Measurements from ENCODE around the gene ZNF438.

Gene ZNF438

DNA sequence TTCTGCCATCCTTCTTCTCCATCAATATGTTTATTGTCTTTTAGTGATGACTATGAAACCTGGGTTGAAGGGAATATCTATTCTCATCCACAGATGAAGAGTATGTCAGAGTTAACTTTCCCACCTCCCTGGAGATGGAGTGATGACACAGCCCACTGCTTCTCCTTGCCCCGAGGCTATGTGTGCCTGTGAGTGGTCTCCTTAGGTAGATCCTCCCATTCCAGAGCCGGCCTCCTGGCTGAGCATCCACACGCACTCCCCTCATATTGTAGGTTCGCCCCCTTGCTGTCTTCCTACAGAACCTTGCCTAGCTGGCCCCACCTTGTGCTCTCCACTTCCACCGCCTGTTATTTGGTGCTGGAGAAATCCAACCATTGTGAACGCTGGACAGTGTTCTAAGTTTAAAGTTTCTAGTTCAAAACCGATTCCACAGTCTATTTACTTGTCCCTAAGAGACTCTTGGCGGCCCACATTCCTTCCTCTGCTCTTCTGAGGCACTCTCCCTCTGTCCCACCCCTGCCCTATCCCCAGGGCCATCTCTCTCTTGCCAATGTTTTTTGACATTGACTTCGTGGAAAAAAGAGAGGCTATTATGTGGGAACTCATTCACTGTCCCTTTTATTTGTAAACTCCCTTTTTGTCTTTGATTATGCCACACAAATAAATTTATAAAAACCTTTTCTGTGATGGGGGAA lies 168.0 kb downstream of the ZNF438 start:
- Histone ChIP-seq H3K27me3 (ENCODE audit: insufficient read depth, poor library complexity, severe bottlenecking) (no peaks in the 10 kb centered on the region), H3K4me3 (replicated peaks; ENCODE audit: insufficient read depth, low read length) (no peak overlapping the region), H3K27ac (replicated peaks) (peak overlapping the region; percentile 87)
- TF ChIP-seq, protein P1, sequence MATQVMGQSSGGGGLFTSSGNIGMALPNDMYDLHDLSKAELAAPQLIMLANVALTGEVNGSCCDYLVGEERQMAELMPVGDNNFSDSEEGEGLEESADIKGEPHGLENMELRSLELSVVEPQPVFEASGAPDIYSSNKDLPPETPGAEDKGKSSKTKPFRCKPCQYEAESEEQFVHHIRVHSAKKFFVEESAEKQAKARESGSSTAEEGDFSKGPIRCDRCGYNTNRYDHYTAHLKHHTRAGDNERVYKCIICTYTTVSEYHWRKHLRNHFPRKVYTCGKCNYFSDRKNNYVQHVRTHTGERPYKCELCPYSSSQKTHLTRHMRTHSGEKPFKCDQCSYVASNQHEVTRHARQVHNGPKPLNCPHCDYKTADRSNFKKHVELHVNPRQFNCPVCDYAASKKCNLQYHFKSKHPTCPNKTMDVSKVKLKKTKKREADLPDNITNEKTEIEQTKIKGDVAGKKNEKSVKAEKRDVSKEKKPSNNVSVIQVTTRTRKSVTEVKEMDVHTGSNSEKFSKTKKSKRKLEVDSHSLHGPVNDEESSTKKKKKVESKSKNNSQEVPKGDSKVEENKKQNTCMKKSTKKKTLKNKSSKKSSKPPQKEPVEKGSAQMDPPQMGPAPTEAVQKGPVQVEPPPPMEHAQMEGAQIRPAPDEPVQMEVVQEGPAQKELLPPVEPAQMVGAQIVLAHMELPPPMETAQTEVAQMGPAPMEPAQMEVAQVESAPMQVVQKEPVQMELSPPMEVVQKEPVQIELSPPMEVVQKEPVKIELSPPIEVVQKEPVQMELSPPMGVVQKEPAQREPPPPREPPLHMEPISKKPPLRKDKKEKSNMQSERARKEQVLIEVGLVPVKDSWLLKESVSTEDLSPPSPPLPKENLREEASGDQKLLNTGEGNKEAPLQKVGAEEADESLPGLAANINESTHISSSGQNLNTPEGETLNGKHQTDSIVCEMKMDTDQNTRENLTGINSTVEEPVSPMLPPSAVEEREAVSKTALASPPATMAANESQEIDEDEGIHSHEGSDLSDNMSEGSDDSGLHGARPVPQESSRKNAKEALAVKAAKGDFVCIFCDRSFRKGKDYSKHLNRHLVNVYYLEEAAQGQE (IDR thresholded peaks at IDR 0.05; ENCODE audit: insufficient replicate concordance, low read depth), result no peak
- no peak for TF ChIP-seq POLR2AphosphoS5 (IDR thresholded peaks at IDR 0.05; ENCODE audit: low read depth)
- no peak for TF ChIP-seq GABPA (IDR thresholded peaks at IDR 0.05; ENCODE audit: low read depth)
- TF ChIP-seq SPI1 (IDR thresholded peaks at IDR 0.05; ENCODE audit: borderline replicate concordance, low read depth), result no peak
- TF ChIP-seq, protein P2, sequence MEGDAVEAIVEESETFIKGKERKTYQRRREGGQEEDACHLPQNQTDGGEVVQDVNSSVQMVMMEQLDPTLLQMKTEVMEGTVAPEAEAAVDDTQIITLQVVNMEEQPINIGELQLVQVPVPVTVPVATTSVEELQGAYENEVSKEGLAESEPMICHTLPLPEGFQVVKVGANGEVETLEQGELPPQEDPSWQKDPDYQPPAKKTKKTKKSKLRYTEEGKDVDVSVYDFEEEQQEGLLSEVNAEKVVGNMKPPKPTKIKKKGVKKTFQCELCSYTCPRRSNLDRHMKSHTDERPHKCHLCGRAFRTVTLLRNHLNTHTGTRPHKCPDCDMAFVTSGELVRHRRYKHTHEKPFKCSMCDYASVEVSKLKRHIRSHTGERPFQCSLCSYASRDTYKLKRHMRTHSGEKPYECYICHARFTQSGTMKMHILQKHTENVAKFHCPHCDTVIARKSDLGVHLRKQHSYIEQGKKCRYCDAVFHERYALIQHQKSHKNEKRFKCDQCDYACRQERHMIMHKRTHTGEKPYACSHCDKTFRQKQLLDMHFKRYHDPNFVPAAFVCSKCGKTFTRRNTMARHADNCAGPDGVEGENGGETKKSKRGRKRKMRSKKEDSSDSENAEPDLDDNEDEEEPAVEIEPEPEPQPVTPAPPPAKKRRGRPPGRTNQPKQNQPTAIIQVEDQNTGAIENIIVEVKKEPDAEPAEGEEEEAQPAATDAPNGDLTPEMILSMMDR (IDR thresholded peaks at IDR 0.05; ENCODE audit: insufficient read depth, low read length), result no peak
- no peak for DNase-seq (ENCODE audit: low read depth in 1 of 2, low spot score in 1 of 2)

DNA sequence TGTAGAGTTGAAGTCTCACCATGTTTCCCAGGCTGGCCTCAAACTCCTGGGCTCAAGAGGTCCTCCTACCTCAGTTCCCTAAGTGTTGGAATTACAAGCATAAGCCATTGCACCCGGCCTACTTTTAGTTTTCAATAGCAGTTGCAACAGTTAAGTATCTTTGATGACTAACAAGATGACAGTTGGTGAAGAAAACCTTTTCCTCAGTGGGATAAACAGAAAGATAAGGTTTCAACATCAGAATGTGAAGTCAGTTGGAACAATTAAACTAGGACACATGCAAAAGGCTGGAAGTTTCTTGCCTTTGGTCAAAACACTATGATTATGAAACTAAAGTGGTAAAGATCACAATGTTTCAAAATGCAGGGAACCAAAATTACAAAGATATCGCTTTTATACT lies 169.2 kb downstream of the ZNF438 start:
- DNase-seq (ENCODE audit: low read depth in 1 of 2, low spot score in 1 of 2), result peak; percentile 62 to 97
- Histone ChIP-seq H3K27ac (replicated peaks) (peak overlapping the region; percentile 87), H3K4me3 (replicated peaks; ENCODE audit: insufficient read depth, low read length) (no peak overlapping the region), H3K27me3 (ENCODE audit: insufficient read depth, poor library complexity, severe bottlenecking) (no peaks in the 10 kb centered on the region)
- TF ChIP-seq, protein P1 (IDR thresholded peaks at IDR 0.05; ENCODE audit: insufficient replicate concordance, low read depth), result no peak
- no peak for TF ChIP-seq SPI1 (IDR thresholded peaks at IDR 0.05; ENCODE audit: borderline replicate concordance, low read depth)

DNA sequence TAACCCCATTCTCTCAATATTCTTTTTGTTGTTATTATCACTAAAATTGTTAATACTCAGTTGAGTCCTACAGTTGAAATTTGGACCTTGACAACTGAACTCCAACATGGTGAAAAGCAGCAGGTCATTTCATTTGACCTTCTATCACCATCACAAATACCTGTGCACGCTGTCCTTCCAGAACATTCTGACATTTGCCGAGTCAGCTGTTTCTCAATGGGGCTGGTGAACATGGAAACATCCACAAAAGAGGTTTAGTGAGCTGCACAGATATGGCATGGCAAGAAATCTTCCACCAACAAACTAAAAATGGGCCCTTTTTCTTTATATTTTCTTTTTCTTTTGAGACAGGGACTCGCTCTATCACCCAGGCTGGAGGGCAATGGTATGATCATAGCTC lies 169.7 kb downstream of the ZNF438 start:
- Histone ChIP-seq H3K4me3 (replicated peaks; ENCODE audit: insufficient read depth, low read length) (no peak overlapping the region), H3K27ac (replicated peaks) (peak overlapping the region; percentile 87), H3K27me3 (ENCODE audit: insufficient read depth, poor library complexity, severe bottlenecking) (no peaks in the 10 kb centered on the region)
- no peak for DNase-seq (ENCODE audit: low read depth in 1 of 2, low spot score in 1 of 2)
- TF ChIP-seq SPI1 (IDR thresholded peaks at IDR 0.05; ENCODE audit: borderline replicate concordance, low read depth) (no peak), GABPA (IDR thresholded peaks at IDR 0.05; ENCODE audit: low read depth) (no peak), POLR2AphosphoS5 (IDR thresholded peaks at IDR 0.05; ENCODE audit: low read depth) (no peak)
- TF ChIP-seq, protein P2 (IDR thresholded peaks at IDR 0.05; ENCODE audit: insufficient read depth, low read length), result no peak
- TF ChIP-seq, protein P1 (IDR thresholded peaks at IDR 0.05; ENCODE audit: insufficient replicate concordance, low read depth), result no peak
